ENCODE data around the gene KATNAL2. TPM values are rescaled to one million over a fixed set of nuclear protein-coding genes. Genes with fewer than 3 reads are reported as not detected.

The KATNAL2 gene
- total RNA-seq, 4 donors from 2014 or later = 1.1 to 10.1 (median 1.9) TPM

DNA sequence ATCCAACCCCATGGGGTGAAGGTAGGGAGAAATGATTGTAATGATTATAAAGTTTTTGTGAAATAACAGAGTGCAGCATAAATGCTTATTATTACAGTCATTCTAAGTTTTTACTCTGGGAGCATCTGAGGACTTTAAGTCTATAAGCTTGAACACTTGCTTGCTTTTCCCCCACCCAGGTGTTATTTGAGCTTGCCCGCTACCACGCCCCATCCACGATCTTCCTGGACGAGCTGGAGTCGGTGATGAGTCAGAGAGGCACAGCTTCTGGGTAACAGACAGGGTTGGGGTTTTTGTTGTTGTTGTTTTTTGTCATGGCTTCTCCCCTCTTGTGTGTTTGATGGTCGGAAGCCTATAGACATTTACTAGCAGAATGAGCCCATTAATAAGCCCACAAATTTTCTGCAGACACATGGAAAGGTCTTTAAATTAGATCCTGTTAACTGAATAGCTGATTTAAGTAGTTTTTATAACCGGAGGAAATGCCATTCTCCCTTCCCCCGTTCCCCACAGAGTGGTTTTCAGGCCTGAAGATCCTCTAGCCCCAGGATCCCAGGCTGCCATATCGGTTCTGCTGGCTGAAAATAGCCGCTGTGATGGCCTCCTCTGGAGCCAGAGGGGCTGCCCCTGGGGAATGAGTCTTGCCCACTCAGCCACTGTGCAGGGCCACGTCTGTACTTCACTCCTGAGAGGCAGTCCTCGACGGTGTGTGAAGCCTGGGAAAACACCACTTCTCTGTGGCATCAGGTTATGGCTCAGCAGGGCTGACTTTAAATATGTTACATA, 157.9 kb downstream of the KATNAL2 start:
- 44% methylated on average over 13 of the region's 13 CpGs for whole genome bisulfite sequencing
- H3K27ac ChIP-seq = no peak overlapping the region
- TF ChIP-seq EP300 (IDR thresholded peaks at IDR 0.05) = no peak
- TF ChIP-seq POLR2A (IDR thresholded peaks at IDR 0.05) = no peak
- TF ChIP-seq, protein P1, sequence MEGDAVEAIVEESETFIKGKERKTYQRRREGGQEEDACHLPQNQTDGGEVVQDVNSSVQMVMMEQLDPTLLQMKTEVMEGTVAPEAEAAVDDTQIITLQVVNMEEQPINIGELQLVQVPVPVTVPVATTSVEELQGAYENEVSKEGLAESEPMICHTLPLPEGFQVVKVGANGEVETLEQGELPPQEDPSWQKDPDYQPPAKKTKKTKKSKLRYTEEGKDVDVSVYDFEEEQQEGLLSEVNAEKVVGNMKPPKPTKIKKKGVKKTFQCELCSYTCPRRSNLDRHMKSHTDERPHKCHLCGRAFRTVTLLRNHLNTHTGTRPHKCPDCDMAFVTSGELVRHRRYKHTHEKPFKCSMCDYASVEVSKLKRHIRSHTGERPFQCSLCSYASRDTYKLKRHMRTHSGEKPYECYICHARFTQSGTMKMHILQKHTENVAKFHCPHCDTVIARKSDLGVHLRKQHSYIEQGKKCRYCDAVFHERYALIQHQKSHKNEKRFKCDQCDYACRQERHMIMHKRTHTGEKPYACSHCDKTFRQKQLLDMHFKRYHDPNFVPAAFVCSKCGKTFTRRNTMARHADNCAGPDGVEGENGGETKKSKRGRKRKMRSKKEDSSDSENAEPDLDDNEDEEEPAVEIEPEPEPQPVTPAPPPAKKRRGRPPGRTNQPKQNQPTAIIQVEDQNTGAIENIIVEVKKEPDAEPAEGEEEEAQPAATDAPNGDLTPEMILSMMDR (IDR thresholded peaks at IDR 0.05) = no peak
- no peak for TF ChIP-seq POLR2AphosphoS5 (IDR thresholded peaks at IDR 0.05)

DNA sequence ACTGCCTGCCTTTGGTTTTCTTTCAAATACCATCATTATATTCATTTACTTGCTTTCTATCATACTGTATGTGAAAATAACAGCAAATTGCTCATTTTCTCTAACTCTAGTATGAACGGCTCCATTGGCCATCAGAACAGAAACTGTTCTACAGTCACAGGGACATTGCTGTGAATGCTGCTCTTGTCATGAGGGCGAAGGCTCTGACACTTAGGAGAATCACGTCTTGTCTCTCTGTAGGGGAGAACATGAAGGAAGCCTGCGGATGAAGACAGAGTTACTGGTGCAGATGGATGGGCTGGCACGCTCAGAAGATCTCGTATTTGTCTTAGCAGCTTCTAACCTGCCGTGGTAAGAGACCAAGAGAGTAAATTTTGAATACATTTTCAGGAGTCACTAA, 159.7 kb downstream of the KATNAL2 start:
- no peak for DNase-seq (ENCODE audit: low spot score in 2 of 2)
- Histone ChIP-seq H3K36me3 (no peaks in the 10 kb centered on the region), H3K9me3 (no peaks in the 10 kb centered on the region), H3K4me3 (no peak overlapping the region), H3K27ac (no peak overlapping the region), H3K27me3 (no peaks in the 10 kb centered on the region), H3K4me1 (no peaks in the 10 kb centered on the region)
- TF ChIP-seq, protein P1 (IDR thresholded peaks at IDR 0.05) = no peak
- TF ChIP-seq POLR2A (IDR thresholded peaks at IDR 0.05) = no peak
- no peak for TF ChIP-seq POLR2AphosphoS5 (IDR thresholded peaks at IDR 0.05)
- TF ChIP-seq EP300 (IDR thresholded peaks at IDR 0.05) = no peak
- WGBS = 94% methylated on average over 7 of the region's 7 CpGs

More for the DNA sequence above, 157.9 kb downstream of the KATNAL2 start:
- H3K9me3 ChIP-seq = no peaks in the 10 kb centered on the region
- no peaks in the 10 kb centered on the region for H3K36me3 ChIP-seq
- DNase-seq (ENCODE audit: low spot score in 2 of 2) = no peak
- no peak overlapping the region for H3K4me3 ChIP-seq
- no peaks in the 10 kb centered on the region for H3K27me3 ChIP-seq
- H3K4me1 ChIP-seq = no peaks in the 10 kb centered on the region

DNA sequence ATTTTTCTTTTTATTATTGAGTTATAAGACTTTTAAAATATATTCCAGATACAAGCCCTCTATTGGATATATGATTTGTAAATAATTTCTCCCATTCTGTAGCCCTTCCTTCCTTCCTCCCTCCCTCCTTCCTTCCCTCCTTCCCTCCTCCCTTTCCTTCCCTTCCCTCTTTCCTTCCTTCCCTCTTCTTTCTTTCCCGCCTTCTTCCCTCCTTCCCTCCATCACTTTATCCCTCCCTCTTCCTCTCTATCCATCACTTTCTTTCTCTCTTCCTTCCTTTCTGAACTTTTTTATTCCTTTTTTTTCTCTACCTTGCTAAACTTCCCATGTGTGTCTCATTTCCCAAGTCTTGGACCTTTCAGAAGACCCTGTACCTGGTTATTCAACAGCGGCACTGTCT, 163.5 kb downstream of the KATNAL2 start:
- DNase-seq (ENCODE audit: low spot score in 2 of 2) = no peak
- no peaks in the 10 kb centered on the region for H3K9me3 ChIP-seq
- no peak overlapping the region for H3K27ac ChIP-seq
- H3K27me3 ChIP-seq = no peaks in the 10 kb centered on the region
- WGBS = 90% methylated on average over 2 of the region's 2 CpGs
- no peaks in the 10 kb centered on the region for H3K36me3 ChIP-seq
- no peak overlapping the region for H3K4me3 ChIP-seq
- no peaks in the 10 kb centered on the region for H3K4me1 ChIP-seq
- TF ChIP-seq, protein P1 (IDR thresholded peaks at IDR 0.05) = no peak
- TF ChIP-seq POLR2A (IDR thresholded peaks at IDR 0.05) (no peak), POLR2AphosphoS5 (IDR thresholded peaks at IDR 0.05) (no peak), EP300 (IDR thresholded peaks at IDR 0.05) (no peak)

DNA sequence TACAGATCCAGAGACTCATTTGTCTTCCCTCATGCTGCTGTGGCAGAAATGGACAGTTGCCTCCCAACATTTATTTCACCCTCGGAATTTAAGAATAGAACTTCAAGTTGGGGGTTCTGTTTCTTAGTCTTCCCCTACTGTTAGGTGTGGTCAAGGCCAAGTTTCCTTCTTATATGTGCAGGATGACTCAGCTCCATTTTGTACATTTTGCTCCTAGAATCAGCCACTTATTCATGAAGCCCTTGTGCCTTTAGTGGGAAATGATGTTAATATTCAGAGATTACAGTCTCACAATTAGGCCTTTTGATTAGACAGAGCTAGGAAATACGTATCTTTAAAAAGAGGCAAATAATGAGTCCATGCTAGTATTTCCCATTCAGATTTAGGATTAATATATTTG, 164.2 kb downstream of the KATNAL2 start:
- Histone ChIP-seq H3K4me1 (no peaks in the 10 kb centered on the region), H3K36me3 (no peaks in the 10 kb centered on the region), H3K4me3 (no peak overlapping the region), H3K9me3 (no peaks in the 10 kb centered on the region), H3K27ac (no peak overlapping the region), H3K27me3 (no peaks in the 10 kb centered on the region)
- TF ChIP-seq EP300 (IDR thresholded peaks at IDR 0.05) (no peak), POLR2A (IDR thresholded peaks at IDR 0.05) (no peak), POLR2AphosphoS5 (IDR thresholded peaks at IDR 0.05) (no peak)
- TF ChIP-seq, protein P1 (IDR thresholded peaks at IDR 0.05) = no peak
- no peak for DNase-seq (ENCODE audit: low spot score in 2 of 2)
- WGBS = 87% methylated on average over 2 of the region's 2 CpGs

DNA sequence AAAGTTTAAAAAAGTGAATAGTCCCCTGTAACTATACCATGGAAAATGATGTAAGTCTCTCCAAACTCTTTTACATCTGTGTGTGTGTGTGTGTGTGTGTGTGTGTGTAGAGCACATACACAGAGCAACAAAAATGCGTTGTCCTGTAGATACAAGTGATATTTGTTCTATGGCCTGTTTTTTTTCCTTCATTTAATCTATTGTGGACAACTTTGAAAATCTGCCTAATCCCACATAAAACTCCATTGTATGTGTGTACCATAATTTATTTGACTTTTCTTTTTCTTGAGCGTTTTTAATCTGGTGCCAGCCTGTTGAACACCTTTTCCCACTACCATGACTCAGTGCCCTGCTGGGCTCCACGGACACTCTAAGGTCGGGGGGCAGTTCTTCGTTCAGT, 170.3 kb downstream of the KATNAL2 start:
- H3K27me3 ChIP-seq = no peaks in the 10 kb centered on the region
- H3K9me3 ChIP-seq = no peaks in the 10 kb centered on the region
- no peaks in the 10 kb centered on the region for H3K4me1 ChIP-seq
- no peak for DNase-seq (ENCODE audit: low spot score in 2 of 2)
- H3K27ac ChIP-seq = no peak overlapping the region
- TF ChIP-seq, protein P1 (IDR thresholded peaks at IDR 0.05) = no peak
- TF ChIP-seq EP300 (IDR thresholded peaks at IDR 0.05) (no peak), POLR2AphosphoS5 (IDR thresholded peaks at IDR 0.05) (no peak), POLR2A (IDR thresholded peaks at IDR 0.05) (no peak)
- H3K4me3 ChIP-seq = no peak overlapping the region
- whole genome bisulfite sequencing = 86% methylated on average over 5 of the region's 5 CpGs
- peaks cover 5% of the 10 kb centered on the region for H3K36me3 ChIP-seq
